Ovary (tissue), 9 donors: ENCODE results near the gene ZNF808. TPM values are rescaled to one million over a fixed set of nuclear protein-coding genes. Genes with fewer than 3 reads are reported as not detected.

Experiments
- polyA plus RNA-seq, 2 donors: library from polyadenylated mRNA; stranded (reverse); fragments of 200-250 nt in 1 of 2; fragments of 350-450 nt in 1 of 2; fragmentation: Illumina TruSeq in 1 of 2; extraction: RNeasy Lipid Tissue Mini Kit (QIAGEN cat#74804) in 1 of 2; gene quantifications; one replicate each; pipeline ENCODE4 v1.2.3, GENCODE V29; 2013 to 2014
- small RNA-seq: library from RNA; depleted of rRNA; stranded (forward); fragments of <200 nt; gene quantifications from one replicate; pipeline ENCODE3, GENCODE V24; 2016
- total RNA-seq, 7 donors: library from RNA; depleted of rRNA in 2 of 7; stranded (reverse); fragments of >200 nt in 2 of 7; fragmentation: NEBNext Ultra II Directional in 3 of 7; extraction: Animal tissue kit (Norgen Biotek cat#: 25700) in 3 of 7; gene quantifications; one replicate each; pipeline versions ENCODE4 v1.1.0 to v1.2.4, GENCODE V29; 2016 to 2023
- donor health status: DM: no; HTN: no; CAD: no; lungs with moderate emphysema.
- donor health status: DM: no; HTN: no; CAD: no.
- donor health status: Bipolar disorder and iron deficiency.
- donor health status: DM: yes; HTN: yes; CAD: no.
- donor health status: DM: no; HTN: no; CAD: no.
- donor health status: DM: yes; HTN: yes; CAD: no.

Gene ZNF808
- total and polyA plus RNA-seq, 9 donors, result 6.0 to 26.4 (median 20.0) TPM

Small RNA genes lying within 50 kb of the gene (small RNA-seq; reads per million reads assigned to genes)
- not detected for gene RPL39P34

Other genes starting within 250 kb of the ZNF808 start
- gene ZNF480, start 230.5 kb upstream of the ZNF808 start, total RNA-seq, result 10 to 100 TPM in 5 of 7 donors, 1 to 10 TPM in 2; 5.1 to 16.8 (median 14.4) TPM
- gene ZNF480, start 230.5 kb upstream of the ZNF808 start, polyA plus RNA-seq, result 1 to 10 TPM; 4.5 to 8.3 TPM
- gene ZNF610, start 191.4 kb upstream of the ZNF808 start, total RNA-seq, result 1 to 10 TPM; 3.3 to 9.1 (median 6.5) TPM
- gene ZNF610, start 191.4 kb upstream of the ZNF808 start, polyA plus RNA-seq, result 10 to 100 TPM in 1 of 2 donors, 1 to 10 TPM in 1; 5.3 to 11.7 TPM
- 10 to 100 TPM; 18.0 to 32.6 (median 30.3) TPM for gene ZNF880, start 157.7 kb upstream of the ZNF808 start, total RNA-seq
- 10 to 100 TPM; 15.6 to 16.2 TPM for gene ZNF880, start 157.7 kb upstream of the ZNF808 start, polyA plus RNA-seq
- 10 to 100 TPM; 18.7 to 36.6 (median 28.5) TPM for gene ZNF528, start 129.8 kb upstream of the ZNF808 start, total RNA-seq
- gene ZNF528, start 129.8 kb upstream of the ZNF808 start, polyA plus RNA-seq, result 10 to 100 TPM; 12.5 to 29.0 TPM
- under 1 TPM; 0.23 to 0.91 (median 0.36) TPM for gene ZNF534, start 98.5 kb upstream of the ZNF808 start, total RNA-seq
- gene ZNF534, start 98.5 kb upstream of the ZNF808 start, polyA plus RNA-seq, result under 1 TPM; 0.16 to 0.17 TPM
- 1 to 10 TPM; 1.6 to 8.0 (median 4.1) TPM for gene ZNF578, start 74.1 kb upstream of the ZNF808 start, total RNA-seq
- 1 to 10 TPM; 1.8 to 3.8 TPM for gene ZNF578, start 74.1 kb upstream of the ZNF808 start, polyA plus RNA-seq
- gene ZNF701, start 42.6 kb downstream of the ZNF808 start, total RNA-seq, result 10 to 100 TPM in 6 of 7 donors, 1 to 10 TPM in 1; 9.2 to 21.7 (median 15.7) TPM
- gene ZNF701, start 42.6 kb downstream of the ZNF808 start, polyA plus RNA-seq, result 1 to 10 TPM; 7.3 to 7.9 TPM
- gene ZNF83, start 110.7 kb downstream of the ZNF808 start, total RNA-seq, result 10 to 100 TPM; 50.8 to 84.9 (median 59.0) TPM
- 10 to 100 TPM; 65.2 to 66.8 TPM for gene ZNF83, start 110.7 kb downstream of the ZNF808 start, polyA plus RNA-seq
- 10 to 100 TPM in 6 of 7 donors, 1 to 10 TPM in 1; 9.9 to 21.5 (median 17.7) TPM for gene ZNF611, start 207.4 kb downstream of the ZNF808 start, total RNA-seq
- gene ZNF611, start 207.4 kb downstream of the ZNF808 start, polyA plus RNA-seq, result 1 to 10 TPM; 5.9 to 6.6 TPM